Measurements from ENCODE around the gene SLCO3A1. TPM values are rescaled to one million over a fixed set of nuclear protein-coding genes. Genes with fewer than 3 reads are reported as not detected.

Gene SLCO3A1
- total and polyA plus RNA-seq, 10 donors: 7.5 to 79.5 (median 40.7) TPM

DNA sequence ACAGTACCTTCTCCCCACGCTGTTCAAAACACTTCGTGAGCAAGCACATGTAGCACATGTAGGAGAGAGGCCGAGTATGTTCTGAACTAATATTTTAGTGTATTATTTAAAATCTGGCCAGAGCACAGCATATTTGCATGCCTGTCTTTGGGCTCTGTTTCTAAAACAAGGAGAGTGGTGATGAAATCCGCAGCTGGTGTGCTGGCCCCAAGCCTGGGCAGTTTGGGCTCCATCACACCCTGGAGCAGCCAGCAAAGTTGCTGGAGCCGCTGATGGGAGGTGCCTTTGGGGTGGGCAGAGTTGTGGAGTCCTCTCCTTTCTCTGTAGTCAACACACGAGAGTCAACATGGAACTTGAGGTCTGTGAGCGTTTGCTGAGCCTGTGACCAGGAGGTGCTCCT, 116.6 kb downstream of the SLCO3A1 start:
- H3K4me1 ChIP-seq: peaks cover 0 to 49% (median 6%) of the 10 kb centered on the region in 6 donors
- H3K27ac ChIP-seq: peak overlapping the region in 6 of 8 donors; percentile 9 to 39 (median 24)
- H3K36me3 ChIP-seq: no peaks in the 10 kb centered on the region
- H3K4me3 ChIP-seq: no peak overlapping the region
- no peak for DNase-seq
- intact Hi-C loops (cut with DNase I; ENCODE audit: low total_unique reads): no loop called here
- no peaks in the 10 kb centered on the region for H3K27me3 ChIP-seq (replicated peaks in 1 of 7)
- no peaks in the 10 kb centered on the region for H3K9me3 ChIP-seq
- peak in 1 of 3 donors; percentile 28 for TF ChIP-seq POLR2AphosphoS5 (IDR thresholded peaks at IDR 0.05)
- no peak for TF ChIP-seq CTCF (IDR thresholded peaks at IDR 0.05 in 8 of 11, conservative IDR thresholded peaks at IDR 0.05 in 3 of 11)
- TF ChIP-seq POLR2A (IDR thresholded peaks at IDR 0.05): no peak
- WGBS, 5 donors: 65 to 92% (median 72%) methylated on average over 7 of the region's 7 CpGs

GRCh38 chr15:91973481-91973880, 120.0 kb downstream of the SLCO3A1 start:
- DNase-seq: no peak
- Histone ChIP-seq H3K4me3 (no peak overlapping the region), H3K36me3 (no peaks in the 10 kb centered on the region), H3K27ac (no peak overlapping the region), H3K27me3 (replicated peaks in 1 of 7) (no peaks in the 10 kb centered on the region), H3K4me1 (peaks cover 0 to 22% (median 0%) of the 10 kb centered on the region in 6 donors), H3K9me3 (no peaks in the 10 kb centered on the region)
- intact Hi-C loops (cut with DNase I; ENCODE audit: low total_unique reads): no loop called here
- 84 to 88% (median 86%) methylated on average over 9 of the region's 9 CpGs for WGBS, 5 donors
- TF ChIP-seq POLR2A (IDR thresholded peaks at IDR 0.05) (no peak), POLR2AphosphoS5 (IDR thresholded peaks at IDR 0.05) (no peak), CTCF (IDR thresholded peaks at IDR 0.05 in 8 of 11, conservative IDR thresholded peaks at IDR 0.05 in 3 of 11) (no peak)

DNA sequence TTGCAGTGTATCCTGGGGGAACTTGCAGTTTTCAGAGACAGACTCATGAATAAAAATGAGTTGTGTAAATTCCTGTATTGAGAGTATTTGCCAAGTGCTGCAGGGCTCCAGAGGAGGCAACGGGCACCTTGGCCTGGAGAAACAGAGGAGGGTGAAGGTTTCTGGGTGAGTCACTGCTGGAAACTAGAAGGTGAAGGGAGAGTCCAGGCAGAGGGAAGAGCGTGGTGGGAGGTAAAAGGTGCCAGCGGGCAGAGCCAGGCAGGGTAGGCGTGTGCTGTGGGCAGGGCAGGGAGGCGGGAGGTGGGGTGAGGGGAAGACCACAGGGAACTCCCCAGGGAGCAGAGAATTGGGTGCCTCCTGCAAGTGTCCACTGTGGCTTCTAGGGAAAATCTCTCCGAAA, 120.8 kb downstream of the SLCO3A1 start:
- no peak overlapping the region for H3K4me3 ChIP-seq
- TF ChIP-seq POLR2AphosphoS5 (IDR thresholded peaks at IDR 0.05) (no peak), POLR2A (IDR thresholded peaks at IDR 0.05) (no peak), CTCF (IDR thresholded peaks at IDR 0.05 in 8 of 11, conservative IDR thresholded peaks at IDR 0.05 in 3 of 11) (no peak)
- no peaks in the 10 kb centered on the region for H3K27me3 ChIP-seq (replicated peaks in 1 of 7)
- H3K4me1 ChIP-seq: peaks cover 0 to 16% (median 0%) of the 10 kb centered on the region in 6 donors
- DNase-seq: no peak
- WGBS, 5 donors: 79 to 94% (median 81%) methylated on average over 6 of the region's 6 CpGs
- H3K9me3 ChIP-seq: no peaks in the 10 kb centered on the region
- no peak overlapping the region for H3K27ac ChIP-seq
- no peaks in the 10 kb centered on the region for H3K36me3 ChIP-seq
- intact Hi-C loops (cut with DNase I; ENCODE audit: low total_unique reads): no loop called here

DNA sequence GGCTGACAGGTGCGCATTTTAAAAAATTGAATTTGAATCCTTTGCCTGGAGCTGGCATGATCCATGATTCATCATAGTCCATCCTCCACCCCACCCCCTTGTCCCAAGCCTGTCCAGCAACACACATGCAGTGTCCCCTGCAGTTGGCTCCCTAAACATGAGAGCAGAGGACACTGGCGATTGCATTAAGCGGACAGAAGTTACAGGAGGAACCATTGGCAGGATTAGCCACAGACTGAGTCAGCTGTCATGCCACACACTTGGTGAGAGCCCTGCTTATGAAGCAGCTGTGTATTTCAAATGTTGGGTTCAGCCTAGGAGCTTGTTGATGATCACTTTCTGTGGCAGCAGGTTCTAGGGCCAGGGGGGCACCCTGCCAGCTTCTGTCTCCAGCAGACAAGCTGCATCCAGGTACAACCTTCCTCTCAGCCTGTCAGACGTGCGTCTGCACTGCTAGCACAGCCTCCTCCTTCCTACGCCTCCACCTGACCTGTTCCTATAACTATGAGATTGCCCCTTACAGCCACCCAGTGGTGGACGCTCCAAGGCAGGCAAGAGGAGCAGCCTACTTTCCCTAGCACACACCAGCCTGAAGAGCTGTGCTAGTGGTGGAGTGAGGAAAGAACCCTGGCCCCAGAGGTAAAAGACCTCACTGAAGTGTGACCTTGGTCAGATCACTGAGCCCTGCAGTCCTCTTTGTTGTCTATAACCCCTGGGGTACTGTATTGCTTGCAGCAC, 121.9 kb downstream of the SLCO3A1 start:
- no peaks in the 10 kb centered on the region for H3K27me3 ChIP-seq (replicated peaks in 1 of 7)
- DNase-seq: no peak
- H3K4me3 ChIP-seq: no peak overlapping the region
- H3K4me1 ChIP-seq: peaks cover 0 to 16% (median 0%) of the 10 kb centered on the region in 6 donors
- no peaks in the 10 kb centered on the region for H3K36me3 ChIP-seq
- TF ChIP-seq POLR2A (IDR thresholded peaks at IDR 0.05) (no peak), POLR2AphosphoS5 (IDR thresholded peaks at IDR 0.05) (no peak), CTCF (IDR thresholded peaks at IDR 0.05 in 8 of 11, conservative IDR thresholded peaks at IDR 0.05 in 3 of 11) (no peak)
- no peak overlapping the region for H3K27ac ChIP-seq
- intact Hi-C loops (cut with DNase I; ENCODE audit: low total_unique reads): no loop called here
- WGBS, 5 donors: 83 to 90% (median 86%) methylated on average over 7 of the region's 7 CpGs
- no peaks in the 10 kb centered on the region for H3K9me3 ChIP-seq
